OCI-LY1 (cell line): Measurements from ENCODE around the gene IFT27.

Experiments used
- EZH2 ChIP-seq: fragments of 200-600 bp; sonication (generic), shearing (Covaris generic); IDR thresholded peaks from 2 replicates; pipeline ENCODE4 v1.8.0; 2017; ENCODE audit warnings: borderline replicate concordance, mixed run types, mild to moderate bottlenecking, antibody characterized with exemption, low read length, moderate library complexity, mixed read lengths
- TF ChIP-seq, protein P1 (sequence below): fragments of 200-600 bp; sonication (generic), shearing (Covaris generic); IDR thresholded peaks from 2 replicates; pipeline ENCODE4 v1.5.1; 2017; ENCODE audit warnings: mild to moderate bottlenecking, antibody characterized with exemption, low read length, moderate library complexity, mixed read lengths

DNA sequence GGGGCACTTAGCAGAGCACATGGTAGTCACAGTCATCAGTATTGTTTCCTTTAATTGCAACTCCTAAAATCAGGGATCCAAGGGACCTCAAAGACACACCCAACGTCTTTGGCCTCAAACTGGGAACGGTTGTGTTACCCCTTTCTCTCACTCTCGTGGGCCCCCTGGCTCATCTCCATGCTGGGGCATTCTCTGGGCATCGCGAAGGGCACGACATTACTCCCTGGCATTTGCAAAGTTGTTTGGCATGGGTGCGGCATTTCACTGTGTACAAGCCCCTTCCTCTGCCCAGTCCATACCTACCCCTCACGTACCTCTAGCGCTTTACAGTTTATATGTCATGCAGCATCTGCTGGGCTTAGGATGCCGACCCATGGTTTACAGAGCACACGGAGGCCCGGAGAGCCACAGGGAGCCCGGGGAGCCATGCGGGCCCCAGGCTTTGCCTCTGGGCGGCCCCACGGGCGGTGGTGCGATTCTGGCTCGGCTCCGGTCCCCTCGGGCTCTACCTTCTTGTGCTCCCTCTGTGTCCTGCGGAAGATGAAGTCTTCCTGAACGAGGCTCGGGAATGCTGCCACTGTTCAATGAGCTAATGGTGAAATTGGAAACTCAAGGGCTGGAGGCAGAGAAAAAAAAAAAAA is 50.4 kb downstream of the IFT27 start:
- TF ChIP-seq, protein P1, sequence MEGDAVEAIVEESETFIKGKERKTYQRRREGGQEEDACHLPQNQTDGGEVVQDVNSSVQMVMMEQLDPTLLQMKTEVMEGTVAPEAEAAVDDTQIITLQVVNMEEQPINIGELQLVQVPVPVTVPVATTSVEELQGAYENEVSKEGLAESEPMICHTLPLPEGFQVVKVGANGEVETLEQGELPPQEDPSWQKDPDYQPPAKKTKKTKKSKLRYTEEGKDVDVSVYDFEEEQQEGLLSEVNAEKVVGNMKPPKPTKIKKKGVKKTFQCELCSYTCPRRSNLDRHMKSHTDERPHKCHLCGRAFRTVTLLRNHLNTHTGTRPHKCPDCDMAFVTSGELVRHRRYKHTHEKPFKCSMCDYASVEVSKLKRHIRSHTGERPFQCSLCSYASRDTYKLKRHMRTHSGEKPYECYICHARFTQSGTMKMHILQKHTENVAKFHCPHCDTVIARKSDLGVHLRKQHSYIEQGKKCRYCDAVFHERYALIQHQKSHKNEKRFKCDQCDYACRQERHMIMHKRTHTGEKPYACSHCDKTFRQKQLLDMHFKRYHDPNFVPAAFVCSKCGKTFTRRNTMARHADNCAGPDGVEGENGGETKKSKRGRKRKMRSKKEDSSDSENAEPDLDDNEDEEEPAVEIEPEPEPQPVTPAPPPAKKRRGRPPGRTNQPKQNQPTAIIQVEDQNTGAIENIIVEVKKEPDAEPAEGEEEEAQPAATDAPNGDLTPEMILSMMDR = no peak
- no peak for TF ChIP-seq EZH2
